Esophagus muscularis mucosa (tissue), 4 donors: ENCODE measurements around the gene MAP2K5. TPM values are rescaled to one million over a fixed set of nuclear protein-coding genes. Genes with fewer than 3 reads are reported as not detected.

Experiments used
- DNase-seq: peaks from one replicate; pipeline ENCODE4 v3.0.0-alpha.2; 2017; ENCODE audit errors: extremely low spot score
- H3K27ac ChIP-seq, 4 donors: fragments of 200-600 bp; sonication (generic); replicated peaks in 1 of 4; 1 replicate in 3 of 4; 2 replicates in 1 of 4; pipeline ENCODE4 v1.5.1; 2016 to 2019; ENCODE audit warnings: mild to moderate bottlenecking in 1 of 4
- H3K27me3 ChIP-seq, 4 donors: fragments of 200-600 bp; sonication (generic); one replicate each; pipeline versions ENCODE4 v1.5.1 to v1.6.0; 2016 to 2019
- H3K36me3 ChIP-seq, 4 donors: fragments of 200-600 bp; sonication (generic); one replicate each; pipeline ENCODE4 v1.5.1; 2016 to 2019
- H3K4me1 ChIP-seq, 4 donors: fragments of 200-600 bp; sonication (generic); one replicate each; pipeline ENCODE4 v1.5.1; 2016 to 2019
- H3K4me3 ChIP-seq, 4 donors: fragments of 200-600 bp; sonication (generic); 1 replicate in 2 of 4; 2 replicates in 2 of 4; pipeline ENCODE4 v1.5.1; 2016 to 2019; ENCODE audit warnings: mild to moderate bottlenecking in 4 of 4, moderate library complexity in 1 of 4
- H3K9me3 ChIP-seq, 4 donors: fragments of 200-600 bp; sonication (generic); 1 replicate in 3 of 4; 2 replicates in 1 of 4; pipeline ENCODE4 v1.5.1; 2016 to 2019
- CTCF ChIP-seq, 3 experiments: fragments of 200-600 bp in 2 of 3; fragments of 450-650 bp in 1 of 3; sonication (generic) in 2 of 3; IDR thresholded peaks; one replicate each; pipeline ENCODE4 v1.5.1; 2017 to 2019; ENCODE audit warnings: antibody characterized with exemption in 3 of 3, mild to moderate bottlenecking in 2 of 3, moderate library complexity in 1 of 3
- EP300 ChIP-seq: sonication (generic); formaldehyde crosslinking; IDR thresholded peaks from one replicate; pipeline ENCODE4 v1.6.1; 2017; ENCODE audit warnings: antibody characterized with exemption
- POLR2A ChIP-seq: fragments of 450-650 bp; IDR thresholded peaks from one replicate; pipeline ENCODE4 v1.6.1; 2017; ENCODE audit warnings: antibody characterized with exemption, moderate library complexity, mild to moderate bottlenecking, low read depth
- POLR2AphosphoS5 ChIP-seq, 2 donors: sonication (generic); formaldehyde crosslinking; IDR thresholded peaks; one replicate each; pipeline ENCODE4 v1.6.1; 2017; ENCODE audit warnings: antibody characterized with exemption in 2 of 2
- WGBS: methylation state at CpG from one replicate; pipeline ENCODE4 v1.1.5; 2018; 5-methylcytosine and 5-hydroxymethylcytosine counted together
- intact Hi-C: fragments of 100-400 bp; cut with DNase I; formaldehyde crosslinking; loops from one replicate; pipeline ENCODE4 v1.15.1; 2023
- total RNA-seq, 4 donors: library from RNA; depleted of rRNA; stranded (reverse); fragments of >200 nt; gene quantifications; one replicate each; pipeline versions ENCODE4 v1.1.0 to v1.2.1, GENCODE V29; 2016

MAP2K5 gene
- total RNA-seq, 4 donors from 2014 or later = 7.8 to 11.9 (median 10.6) TPM

- intact Hi-C loops = loop anchor here (2.0 to 10.0 kb wide), 3 partner anchors 292 to 892 kb away; partner anchors contain the start of gene MAP2K5
- H3K27me3 ChIP-seq = peaks cover 14 to 43% (median 42%) of the 10 kb centered on the region in 4 donors
- no peaks in the 10 kb centered on the region for H3K36me3 ChIP-seq
- no peak overlapping the region for H3K27ac ChIP-seq
- peaks cover 57 to 69% (median 65%) of the 10 kb centered on the region in 4 donors for H3K4me1 ChIP-seq
- WGBS = 72% methylated on average over 2 of the region's 2 CpGs
- H3K9me3 ChIP-seq = no peaks in the 10 kb centered on the region
- no peak overlapping the region for H3K4me3 ChIP-seq
- DNase-seq = no peak
- TF ChIP-seq POLR2AphosphoS5 (IDR thresholded peaks at IDR 0.05) = no peak
- no peak for TF ChIP-seq POLR2A
- TF ChIP-seq EP300 = no peak
- no peak for TF ChIP-seq CTCF (IDR thresholded peaks at IDR 0.05)
Measured at GRCh38 chr15:67836955-67837354, 294.5 kb downstream of the MAP2K5 start.

- H3K9me3 ChIP-seq = no peaks in the 10 kb centered on the region
- no peak for DNase-seq
- peak overlapping the region; percentile 75 to 92 (median 83) for H3K4me3 ChIP-seq
- WGBS = 13% methylated on average over 25 of the region's 25 CpGs
- peak in 1 of 2 donors; percentile 26 for TF ChIP-seq POLR2AphosphoS5 (IDR thresholded peaks at IDR 0.05)
- no peak for TF ChIP-seq EP300
- peak; percentile 8 to 29 (median 11) for TF ChIP-seq CTCF (IDR thresholded peaks at IDR 0.05)
- intact Hi-C loops = loop anchor here (10.0 kb wide), 2 partner anchors 294 to 894 kb away; partner anchors contain the start of gene MAP2K5
- no peaks in the 10 kb centered on the region for H3K36me3 ChIP-seq
- peaks cover 38 to 57% (median 54%) of the 10 kb centered on the region in 4 donors for H3K4me1 ChIP-seq
- peaks cover under 1 to 24% (median 23%) of the 10 kb centered on the region in 4 donors for H3K27me3 ChIP-seq
- H3K27ac ChIP-seq = peak overlapping the region; percentile 95 to 99 (median 97)
Measured at GRCh38 chr15:67838789-67839332, 296.4 kb downstream of the MAP2K5 start.

- Histone ChIP-seq H3K36me3 (no peaks in the 10 kb centered on the region), H3K27me3 (peaks cover 0 to 18% (median 17%) of the 10 kb centered on the region in 4 donors), H3K4me3 (peak overlapping the region; percentile 75 to 92 (median 83)), H3K4me1 (peaks cover 32 to 56% (median 53%) of the 10 kb centered on the region in 4 donors), H3K9me3 (no peaks in the 10 kb centered on the region), H3K27ac (peak overlapping the region; percentile 95 to 99 (median 97))
- no peak for DNase-seq
- WGBS = 0% methylated on average over 12 of the region's 12 CpGs
- TF ChIP-seq POLR2A (no peak), POLR2AphosphoS5 (IDR thresholded peaks at IDR 0.05) (no peak), CTCF (IDR thresholded peaks at IDR 0.05) (no peak), EP300 (no peak)
- intact Hi-C loops = loop anchor here (10.0 kb wide), 2 partner anchors 295 to 895 kb away; partner anchors contain the start of gene MAP2K5
Measured at GRCh38 chr15:67839499-67839928, 297.0 kb downstream of the MAP2K5 start.

GRCh38 chr15:67839929-67840748 lies 297.6 kb downstream of the MAP2K5 start, which contains the start of gene RNU6-1:
TSS of gene RNU6-1 (minus strand) at chr15:67840045.
- H3K27me3 ChIP-seq = peaks cover 0 to 11% (median 11%) of the 10 kb centered on the region in 4 donors
- H3K36me3 ChIP-seq = no peaks in the 10 kb centered on the region
- WGBS = under 1% methylated on average over 44 of the region's 62 CpGs
- DNase-seq = peak; percentile 98
- peak within 1 kb of the TSS; percentile 75 to 92 (median 83) for H3K4me3 ChIP-seq
- H3K4me1 ChIP-seq = peaks cover 26 to 50% (median 46%) of the 10 kb centered on the region in 4 donors
- intact Hi-C loops = loop anchor here (10.0 kb wide), 2 partner anchors 295 to 895 kb away; partner anchors contain the start of gene MAP2K5
- no peaks in the 10 kb centered on the region for H3K9me3 ChIP-seq
- H3K27ac ChIP-seq = peak within 1 kb of the TSS; percentile 95 to 99 (median 97)
- TF ChIP-seq EP300 (no peak), CTCF (IDR thresholded peaks at IDR 0.05) (no peak), POLR2AphosphoS5 (IDR thresholded peaks at IDR 0.05) (peak; percentile 95 to 96), POLR2A (peak; percentile 63)
